T47D (cell line): ENCODE measurements around the gene FTCD.

Experiments used
- DNase-seq, 2 experiments: peaks; one replicate each; pipeline versions ENCODE4 v3.0.0 to v3.0.0-alpha.2; 2011 to 2012; ENCODE audit warnings: low read depth in 1 of 2, low spot score in 1 of 2
- JUND ChIP-seq: IDR thresholded peaks from 2 replicates; pipeline ENCODE4 v1.6.1; 2012; ENCODE audit warnings: low read depth
- in situ Hi-C: cut with HindIII; loops from 2 replicates; pipeline ENCODE4 v1.10.0; 2016; ENCODE audit warnings: low sequenced_read_pairs, low pct_unique_long_range_greater_than_20kb

Gene FTCD

GRCh38 chr21:46191686-46192575 is 36.6 kb upstream of the FTCD start:
- in situ Hi-C loops, result no loop called here
- TF ChIP-seq JUND, result no peak
- no peak for DNase-seq

- no peak for DNase-seq
- no peak for TF ChIP-seq JUND
- in situ Hi-C loops, result no loop called here
These were observed 35.9 kb upstream of the FTCD start for GRCh38 chr21:46191257-46191685.

- TF ChIP-seq JUND, result no peak
- DNase-seq, result no peak
- in situ Hi-C loops, result no loop called here
These were observed 35.2 kb upstream of the FTCD start for GRCh38 chr21:46190491-46191131.

- no peak for DNase-seq
- TF ChIP-seq JUND, result no peak
- in situ Hi-C loops, result no loop called here
These were observed 34.6 kb upstream of the FTCD start for GRCh38 chr21:46189959-46190490.

- in situ Hi-C loops, result no loop called here
- no peak for DNase-seq
- no peak for TF ChIP-seq JUND
These were observed 34.0 kb upstream of the FTCD start for GRCh38 chr21:46189213-46189958.

GRCh38 chr21:46188226-46189212 is 33.1 kb upstream of the FTCD start:
- in situ Hi-C loops, result no loop called here
- peak in 1 of 2 experiments; percentile 70 for DNase-seq
- TF ChIP-seq JUND, result peak; percentile 59; the same call in 1 of the 2 replicates

- in situ Hi-C loops, result no loop called here
- TF ChIP-seq JUND, result no peak
These were observed 32.4 kb upstream of the FTCD start for GRCh38 chr21:46187814-46188213.

GRCh38 chr21:46187261-46187660 is 31.9 kb upstream of the FTCD start:
- in situ Hi-C loops, result no loop called here
- DNase-seq, result no peak
- TF ChIP-seq JUND, result no peak

More at GRCh38 chr21:46187814-46188213, 32.4 kb upstream of the FTCD start:
- no peak for DNase-seq

GRCh38 chr21:46185716-46186115 is 30.3 kb upstream of the FTCD start:
- in situ Hi-C loops, result no loop called here
- no peak for DNase-seq
- TF ChIP-seq JUND, result no peak

- in situ Hi-C loops, result no loop called here
- peak; percentile 75 to 87 for DNase-seq
- TF ChIP-seq JUND, result no peak
These were observed 29.5 kb upstream of the FTCD start for GRCh38 chr21:46184625-46185555.
